Stimulated activated CD8-positive, alpha-beta memory T cell treated with anti-CD3 and anti-CD28 coated beads, Interleukin-2, amount 100 ng/mL, for 1 hour (primary cell): ENCODE measurements around the gene GBX2.

Experiments used
- DNase-seq, 2 donors: peaks; one replicate each; pipeline ENCODE4 v3.0.0-alpha.2; 2020; ENCODE audit warnings: low read depth in 2 of 2

Gene GBX2

DNA sequence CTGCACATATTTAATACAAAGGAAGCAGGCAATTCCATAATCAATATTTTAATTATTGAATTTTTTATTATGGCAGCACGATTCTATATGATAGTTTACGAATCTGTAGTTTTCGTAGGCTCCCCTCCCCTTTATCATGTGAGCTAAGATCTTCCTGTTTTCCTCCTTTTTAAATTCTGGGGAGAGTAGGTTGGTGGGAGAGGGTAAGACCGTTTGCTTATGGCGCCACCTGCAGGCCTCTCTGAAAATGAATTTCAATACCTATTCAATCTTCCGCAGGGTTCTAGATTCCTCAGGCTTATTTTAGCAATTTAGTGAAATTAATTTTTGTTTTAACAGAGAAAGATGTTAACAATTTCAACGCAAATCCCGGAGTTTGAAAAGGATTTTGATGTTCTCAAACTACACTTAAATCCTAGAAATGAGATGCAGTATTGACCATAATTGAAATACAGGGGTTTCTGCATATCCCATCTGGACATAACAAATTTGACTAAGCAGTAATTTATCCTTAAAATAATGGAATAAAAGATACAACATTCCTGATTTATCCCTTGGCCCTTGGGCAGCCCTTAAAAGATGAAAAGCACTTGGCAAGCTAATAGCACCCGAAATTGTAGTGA is 12.8 kb upstream of the GBX2 start:
- no peak for DNase-seq

DNA sequence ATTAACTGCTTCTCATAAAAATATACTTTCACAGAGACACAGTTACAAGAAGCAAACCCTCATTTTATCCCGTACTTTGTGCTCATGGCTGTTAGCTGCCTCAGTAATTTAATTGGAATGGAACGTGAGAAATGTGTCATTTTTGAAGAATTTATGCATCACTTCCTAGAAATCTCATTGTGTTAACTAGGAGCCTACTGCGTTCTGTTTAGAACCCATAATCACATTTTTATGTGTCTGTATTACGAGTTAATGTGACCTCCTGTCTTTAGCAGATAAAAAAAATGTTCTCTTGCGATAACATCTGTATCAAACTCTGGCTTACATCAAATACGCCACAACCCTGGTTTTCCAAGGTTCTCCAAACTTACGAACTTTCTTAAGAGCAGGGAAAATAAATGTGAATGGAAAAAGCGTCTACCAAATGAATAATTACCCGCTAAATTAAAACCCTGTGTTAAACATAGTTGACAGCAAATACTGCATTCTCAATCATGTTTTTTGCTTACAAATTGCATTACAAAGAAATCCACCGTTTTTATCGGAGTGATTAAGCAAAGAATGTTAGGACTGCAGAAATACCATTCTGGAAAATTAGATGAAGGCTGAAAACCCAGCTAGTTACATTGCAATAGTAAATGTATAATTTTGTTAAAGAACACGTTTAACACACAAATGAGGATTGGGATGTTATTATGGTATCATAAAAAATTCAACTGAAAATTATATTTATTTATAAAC is 12.1 kb upstream of the GBX2 start:
- no peak for DNase-seq

DNA sequence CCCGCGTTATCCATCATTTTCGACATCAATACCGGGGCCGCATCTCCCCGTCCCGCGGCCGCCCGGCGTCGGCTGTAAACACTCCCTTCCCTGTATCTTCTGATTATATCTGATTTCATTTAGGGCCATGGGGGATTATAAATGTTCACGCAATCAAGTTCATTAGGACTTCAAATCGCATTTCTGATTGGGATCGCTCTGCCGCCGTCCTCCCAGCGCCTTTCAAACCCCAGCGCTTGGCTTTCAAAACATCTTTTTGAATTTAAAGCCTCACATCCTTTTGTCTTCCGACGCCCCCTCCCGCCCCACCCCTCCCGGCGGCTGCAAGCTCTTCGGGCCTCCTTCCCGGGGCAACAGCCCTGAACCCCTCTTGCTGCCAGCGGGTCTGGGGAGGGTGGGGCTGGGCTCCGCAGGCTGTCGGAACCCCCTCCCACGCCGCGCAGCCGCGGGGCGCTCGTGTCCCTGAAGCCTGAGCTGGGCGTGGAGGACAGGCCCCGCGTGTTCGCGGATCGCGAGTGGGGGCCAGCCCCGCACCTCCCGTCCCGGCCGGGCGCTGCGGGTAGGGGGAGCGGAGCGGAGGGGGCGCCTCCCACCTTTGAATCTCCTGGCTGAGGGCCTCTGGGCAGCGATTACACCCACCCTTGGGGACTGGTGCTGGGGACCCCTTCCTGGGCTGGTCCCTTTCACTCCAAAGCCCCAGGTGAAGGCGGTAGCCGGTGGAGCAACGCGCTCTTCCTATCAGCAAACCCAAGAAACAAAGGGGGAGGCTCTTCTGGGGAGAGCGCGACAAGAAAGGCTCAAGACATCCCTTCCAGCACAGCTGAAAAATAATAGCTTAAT is 11.3 kb upstream of the GBX2 start:
- DNase-seq: no peak

DNA sequence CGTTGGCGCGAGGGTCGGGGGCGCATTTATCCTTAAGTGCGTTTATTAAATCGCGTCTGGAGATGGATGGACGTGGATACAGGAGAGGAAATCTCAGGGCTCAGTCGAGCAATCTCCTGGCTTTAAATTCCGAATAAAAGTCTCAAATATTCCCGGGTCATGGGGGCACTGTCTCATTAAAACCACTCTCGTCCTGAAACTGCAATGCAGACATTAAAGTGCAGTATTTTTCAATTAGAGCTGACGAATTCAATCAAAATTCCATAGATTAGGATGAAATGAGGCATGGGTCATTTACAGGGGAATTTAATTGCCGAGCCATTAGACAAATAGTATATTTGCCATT is 10.7 kb upstream of the GBX2 start:
- no peak for DNase-seq

DNA sequence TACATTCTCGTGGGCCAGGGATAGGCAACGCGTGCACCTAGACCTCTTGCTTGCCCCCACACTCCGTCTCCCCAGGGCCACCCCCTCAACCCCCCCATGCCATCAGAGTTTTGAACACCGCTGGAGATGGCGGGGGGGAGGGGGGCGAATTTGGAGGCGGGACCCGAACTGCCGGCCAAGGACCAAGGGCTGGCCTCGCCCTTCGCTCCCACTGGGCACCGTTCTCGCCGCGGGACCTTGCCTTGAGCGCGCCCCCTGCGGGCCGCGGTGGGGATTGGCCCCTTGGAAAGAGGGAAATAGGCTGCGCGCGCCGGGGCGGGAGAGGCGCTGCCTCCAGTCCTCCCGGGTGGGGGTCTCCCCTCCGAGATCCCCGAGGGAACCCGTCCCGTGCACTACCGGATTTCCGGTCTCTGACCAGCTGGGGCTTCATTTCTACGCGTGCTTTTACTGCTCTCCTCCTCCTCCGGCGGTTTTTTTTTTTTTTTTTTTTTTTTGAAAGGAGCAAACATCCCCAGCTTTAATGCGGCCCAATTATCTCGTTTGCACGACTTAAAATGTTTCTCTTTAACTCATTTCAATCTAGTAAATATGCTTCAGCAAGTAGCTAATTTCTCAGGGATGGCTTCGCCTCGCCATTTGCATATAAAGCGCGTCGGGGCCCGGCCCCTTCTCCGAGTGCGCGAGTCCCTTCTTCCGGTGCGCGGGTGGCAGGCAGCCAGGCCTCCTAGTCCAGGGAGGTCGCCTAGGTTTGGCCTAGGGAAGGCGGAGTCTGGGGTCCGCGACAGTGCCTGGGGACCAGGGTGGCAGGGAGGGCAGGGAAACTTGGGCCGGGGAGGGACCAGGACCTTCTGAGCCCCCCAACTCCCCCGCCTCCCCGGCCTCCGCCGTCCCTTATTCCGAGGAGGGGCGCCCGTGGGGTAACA is 10.0 kb upstream of the GBX2 start:
- DNase-seq: no peak

DNA sequence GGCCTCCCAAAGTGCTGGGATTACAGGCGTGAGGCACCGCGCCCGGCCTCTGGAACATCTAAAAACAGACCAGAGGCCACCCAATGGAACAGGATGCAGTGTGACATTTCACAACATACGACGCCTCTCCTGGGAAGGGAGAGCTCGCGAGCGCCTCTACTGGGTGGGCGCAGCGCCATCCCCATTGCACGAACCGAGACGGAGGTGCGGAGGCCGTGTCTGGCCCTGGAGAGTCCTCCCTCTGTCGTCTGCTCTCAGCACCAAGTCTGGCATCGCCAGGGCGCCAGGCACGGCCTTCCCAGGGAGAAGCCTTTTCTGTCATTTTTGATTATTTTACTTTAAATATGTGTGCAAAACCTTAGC is 9.4 kb upstream of the GBX2 start:
- DNase-seq: no peak

DNA sequence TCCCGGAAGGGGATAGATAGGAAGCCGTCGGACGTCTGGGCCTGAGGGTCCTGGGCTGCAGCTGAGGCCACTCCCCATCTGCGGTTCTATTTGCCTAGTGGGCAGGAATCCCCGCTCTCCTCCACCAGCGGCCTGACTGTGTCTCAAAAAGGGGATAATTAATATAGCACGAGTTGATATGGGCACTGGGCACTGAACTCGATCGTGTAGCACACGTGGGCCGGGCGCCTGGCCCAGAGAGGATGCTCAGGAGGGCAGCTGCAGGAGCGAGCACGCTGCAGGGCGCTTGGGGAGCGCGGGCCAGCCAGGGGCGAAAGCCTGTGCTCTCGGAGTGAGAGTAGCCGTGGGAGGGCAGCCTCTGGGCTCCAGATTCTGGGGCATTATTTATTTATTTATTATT is 8.8 kb upstream of the GBX2 start:
- no peak for DNase-seq

DNA sequence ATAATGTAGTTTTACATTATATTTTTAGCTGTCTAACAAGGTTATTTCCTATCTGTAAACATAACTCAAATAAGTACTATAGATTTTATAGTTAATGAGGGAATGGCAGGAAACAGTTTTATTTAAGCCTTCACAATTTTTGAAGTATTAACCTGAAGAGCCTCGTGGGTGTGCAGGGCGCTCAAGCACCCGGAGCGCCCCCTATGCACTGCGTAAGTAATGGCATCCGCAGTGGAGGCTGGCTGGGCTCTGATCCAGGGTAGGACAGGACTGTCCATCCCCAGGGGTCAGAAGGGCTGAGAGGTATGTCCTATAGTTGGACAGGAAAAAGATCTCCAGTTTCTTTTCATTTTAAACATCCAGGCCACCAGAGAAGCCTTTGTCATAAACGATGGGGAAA is 8.2 kb upstream of the GBX2 start:
- DNase-seq: no peak

DNA sequence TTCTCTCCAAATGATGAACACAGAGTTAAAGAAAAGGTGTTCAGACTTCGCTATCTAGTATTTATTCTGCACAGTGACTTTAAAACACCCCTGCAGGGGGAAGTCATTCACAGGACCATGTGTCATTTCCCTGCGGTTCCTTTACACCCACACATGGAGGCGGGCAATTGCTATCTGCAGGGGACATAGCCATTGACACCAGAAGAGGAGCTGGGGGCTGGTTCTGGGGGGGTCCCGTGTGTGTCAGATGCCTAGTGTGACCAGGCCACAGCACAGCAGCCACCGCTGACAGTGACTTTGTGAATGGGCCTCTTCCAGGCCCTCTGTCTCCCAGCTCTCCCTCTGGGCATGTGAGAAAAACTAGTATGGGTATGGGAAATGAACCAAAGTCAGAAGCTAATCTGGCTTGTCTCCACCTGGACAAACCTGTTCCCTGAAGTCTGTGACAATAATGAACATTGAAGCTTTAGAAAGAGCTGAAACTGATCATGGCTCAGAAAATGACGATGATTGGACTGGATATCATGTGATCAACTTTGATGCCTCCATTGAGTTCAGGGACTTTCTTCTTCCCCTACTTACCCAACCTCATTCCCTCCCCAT is 7.5 kb upstream of the GBX2 start:
- DNase-seq: no peak

DNA sequence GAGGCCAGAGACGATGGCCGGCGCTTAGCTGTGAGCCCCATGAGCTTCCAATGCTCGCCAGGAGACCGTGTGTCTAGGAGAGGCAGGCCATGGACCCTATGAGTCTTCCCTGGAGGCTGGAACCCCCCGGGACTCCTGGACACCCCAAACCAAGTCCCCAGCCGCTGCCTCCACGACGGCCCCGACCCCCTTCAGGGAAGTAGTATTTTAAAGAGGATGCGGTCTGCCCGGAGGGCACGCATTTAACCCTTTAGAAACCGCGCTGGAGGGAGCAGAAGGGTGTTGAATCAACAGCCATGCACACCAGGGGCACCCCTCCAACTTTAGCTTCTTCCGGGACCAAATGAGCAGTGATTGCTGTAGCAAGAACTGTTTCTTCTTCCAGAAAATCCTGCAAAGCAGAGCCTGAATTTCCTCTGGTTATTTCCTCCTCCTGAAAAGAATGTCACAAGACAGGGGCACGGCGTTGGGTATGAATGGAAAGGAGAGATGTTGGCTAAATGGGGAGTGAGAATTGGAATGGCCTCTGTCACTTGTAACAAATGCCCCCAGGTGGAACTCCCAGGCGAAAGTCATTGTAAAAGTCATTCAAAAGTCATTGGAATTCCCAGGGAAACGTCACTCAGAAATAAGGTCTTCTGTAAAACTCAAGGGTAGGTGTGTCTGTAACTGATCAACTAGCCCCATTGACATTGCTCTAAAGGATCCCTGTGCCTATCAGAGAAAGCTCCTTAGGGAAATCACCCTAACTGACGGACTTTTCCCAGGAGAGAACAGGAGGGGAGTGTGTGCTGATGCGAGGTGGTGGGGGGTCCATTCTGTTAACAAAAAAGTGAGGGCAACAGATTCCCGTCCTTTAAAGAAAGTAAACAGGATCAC is 5.8 kb upstream of the GBX2 start:
- no peak for DNase-seq

DNA sequence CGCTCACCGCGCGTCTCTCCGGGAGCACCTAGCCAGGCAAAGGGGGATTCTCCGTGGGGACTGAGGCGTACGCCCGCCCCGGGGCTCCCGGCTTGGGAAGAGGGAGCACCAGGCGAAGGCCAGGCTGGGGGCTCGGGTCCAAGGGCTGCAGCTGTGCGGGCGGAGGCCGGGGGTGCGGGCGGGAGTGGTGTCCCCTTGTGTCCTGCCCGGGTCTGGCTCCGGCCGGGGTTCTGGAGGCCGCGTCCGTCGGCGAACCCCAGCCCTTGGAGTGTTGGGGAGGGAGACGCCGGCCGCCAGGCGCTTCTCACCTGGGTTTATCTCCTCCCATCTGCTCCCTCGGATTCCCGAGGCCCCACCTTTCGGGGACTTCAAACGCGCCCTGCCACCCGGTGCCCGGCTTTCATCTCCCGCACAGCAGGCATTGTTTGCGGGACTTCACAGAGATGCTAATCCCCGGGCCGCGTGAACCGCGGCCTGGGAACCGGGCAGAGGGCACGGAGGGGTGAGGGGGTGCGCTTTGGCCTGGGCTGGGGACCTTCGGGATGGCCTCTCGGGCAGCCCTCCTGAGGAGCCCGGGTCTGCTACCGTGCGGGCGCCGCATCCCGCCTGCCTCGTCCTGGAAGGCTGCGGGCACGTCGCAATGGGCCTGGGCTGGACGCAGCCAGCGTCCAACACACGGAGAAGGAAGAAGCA is 5.0 kb upstream of the GBX2 start:
- no peak for DNase-seq

DNA sequence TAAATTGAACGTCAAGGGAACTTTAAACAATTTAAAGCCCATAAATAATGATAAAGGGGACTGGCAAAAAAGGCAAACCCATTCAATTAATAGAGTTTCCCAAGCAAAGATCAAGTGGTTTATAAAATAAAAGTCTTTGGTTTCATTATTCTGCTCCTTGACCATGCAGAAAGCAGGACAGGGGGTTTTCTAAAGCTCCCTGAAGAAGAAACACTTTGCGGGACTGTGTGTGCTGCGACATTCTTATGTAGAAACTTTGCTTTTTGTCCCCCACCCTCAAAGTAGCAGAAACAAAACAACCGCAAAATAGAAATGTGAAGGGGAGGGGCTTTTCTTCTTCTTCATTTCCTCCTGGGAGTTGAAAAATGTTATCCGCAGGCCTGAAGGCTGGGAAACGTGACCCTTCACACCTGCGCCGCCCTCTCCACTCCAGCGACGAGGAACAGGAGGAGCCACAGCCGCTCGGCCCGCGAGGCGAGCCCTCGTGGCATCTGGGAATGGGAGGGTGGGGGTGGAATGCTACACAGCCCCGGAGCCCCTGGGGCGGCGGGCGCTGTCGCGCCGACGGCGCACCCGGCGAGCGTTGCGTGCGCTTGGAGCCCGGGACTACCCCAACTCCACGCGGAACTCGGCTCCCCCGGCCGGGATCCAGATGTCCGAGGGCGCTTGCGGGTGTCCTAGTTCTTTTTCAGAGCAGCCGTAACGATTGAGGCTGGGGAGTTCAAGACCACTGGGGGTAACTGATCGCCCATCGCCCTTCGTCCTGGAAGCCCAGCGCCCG is 4.3 kb upstream of the GBX2 start:
- no peak for DNase-seq

DNA sequence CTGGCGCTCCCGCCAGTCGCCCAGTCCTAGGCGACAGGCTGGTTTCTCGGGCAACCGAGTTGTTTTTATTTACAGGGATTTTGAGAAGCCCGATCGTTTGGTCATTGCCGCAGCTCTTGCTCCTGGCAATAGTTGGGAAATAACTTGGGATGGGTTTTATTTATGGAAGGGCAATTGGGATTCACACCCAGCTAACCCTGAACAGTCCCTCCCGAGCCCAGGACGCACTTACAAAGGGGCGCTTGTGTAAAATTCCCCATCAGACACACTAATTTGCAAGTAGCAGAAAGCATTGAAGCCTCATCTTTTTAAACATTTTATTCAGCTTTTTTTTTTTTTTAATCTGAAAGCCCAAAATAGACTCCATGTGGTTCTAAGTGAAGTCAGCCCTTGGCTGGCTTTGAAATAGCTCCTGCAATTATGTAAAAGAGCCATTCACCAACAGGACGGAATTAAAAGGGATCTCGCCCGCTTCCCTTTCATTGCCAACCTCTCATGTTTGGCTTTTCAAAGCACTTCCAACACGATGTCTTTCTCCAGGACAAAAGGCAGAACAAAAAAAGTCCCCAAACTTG is 3.6 kb upstream of the GBX2 start:
- DNase-seq: no peak

DNA sequence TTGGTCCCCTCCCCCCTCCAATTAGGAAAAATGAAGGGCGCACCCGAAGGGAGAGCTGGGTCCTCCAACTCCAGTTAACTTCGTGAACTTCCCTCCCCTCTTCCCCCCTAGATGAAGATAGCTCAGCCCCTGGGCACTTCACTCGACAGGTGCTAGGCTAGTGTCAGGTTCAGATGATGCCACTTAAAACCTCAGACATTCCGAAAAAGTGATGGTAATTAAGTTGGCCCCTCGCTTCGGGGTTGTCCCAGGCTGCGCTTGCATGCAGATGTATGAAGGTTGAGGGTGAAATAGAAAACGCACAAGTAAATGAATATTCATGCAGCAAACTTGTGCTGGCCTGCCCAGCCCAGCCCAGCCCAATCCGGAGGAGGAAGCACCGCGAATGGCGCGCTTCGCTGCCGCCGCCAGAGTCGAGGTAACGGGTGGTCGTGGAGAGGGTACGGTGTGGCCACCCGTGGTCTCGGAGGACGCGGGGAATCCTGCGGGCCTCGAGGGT is 3.0 kb upstream of the GBX2 start:
- DNase-seq: no peak

DNA sequence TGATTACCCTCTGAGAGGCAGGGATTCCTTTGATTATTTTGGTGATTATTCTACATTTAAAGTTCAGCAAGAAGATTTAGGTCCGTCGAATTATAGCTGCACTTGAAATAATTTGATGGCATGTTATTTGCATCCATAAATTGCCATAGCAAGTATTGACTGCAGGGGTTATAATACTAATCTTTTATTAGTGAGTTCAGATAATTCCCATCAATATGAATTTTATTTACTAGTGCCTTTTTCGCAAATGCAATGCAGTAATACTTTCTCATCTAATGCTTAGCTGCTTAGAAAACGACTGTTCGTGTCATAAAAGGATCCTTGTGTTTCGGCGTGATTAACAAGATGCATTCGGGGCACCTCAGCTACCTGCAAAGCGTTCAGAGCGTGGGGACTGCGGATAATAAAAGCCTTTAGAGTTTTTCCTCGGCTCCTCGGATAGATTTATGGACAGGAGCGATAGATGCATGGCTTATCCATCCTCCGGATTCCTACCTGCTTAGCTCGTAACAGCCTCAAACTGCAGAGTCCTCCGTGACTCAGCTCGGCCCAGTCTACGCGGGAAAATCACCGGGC is 2.5 kb upstream of the GBX2 start:
- DNase-seq: no peak

DNA sequence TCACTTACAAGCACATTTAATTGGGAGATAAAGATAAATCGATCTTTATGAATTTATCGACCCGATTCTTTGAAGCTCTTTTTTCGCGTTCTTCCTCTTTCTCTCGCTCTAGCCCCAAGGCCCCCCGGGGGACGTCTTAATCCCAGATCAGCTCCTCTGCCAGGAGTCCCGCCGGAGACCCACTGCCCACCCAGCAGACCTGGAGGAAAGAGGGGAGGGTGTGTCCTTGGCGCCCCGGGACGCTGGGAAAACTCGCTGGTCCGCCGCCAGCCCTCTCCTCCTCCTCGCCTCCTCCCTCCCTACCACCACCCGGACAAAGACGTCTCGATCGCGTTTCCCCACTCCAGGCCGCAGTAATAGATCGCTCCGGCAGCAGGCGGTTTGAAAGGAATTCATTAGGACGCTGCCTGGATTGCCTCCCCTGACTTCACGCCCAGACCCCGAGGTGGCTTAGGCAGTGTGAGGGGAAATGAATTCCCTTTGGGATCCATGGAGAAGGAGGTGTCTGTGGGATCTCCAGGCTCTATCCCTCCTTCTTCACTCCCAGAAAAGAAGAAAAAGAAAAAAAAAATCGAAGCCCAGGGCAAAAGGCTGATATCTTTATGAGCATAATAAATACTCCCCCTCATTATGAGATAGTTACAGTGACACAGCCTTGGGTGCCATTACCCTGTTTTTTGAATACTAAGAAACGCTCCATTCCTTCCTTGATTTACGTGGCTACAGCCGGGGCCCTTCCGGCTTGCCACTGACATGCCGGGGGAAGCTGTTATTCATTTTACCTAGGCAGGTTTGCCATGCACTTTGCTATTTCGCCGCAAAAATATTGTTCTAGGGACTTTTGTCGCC is 1.8 kb upstream of the GBX2 start:
- no peak for DNase-seq

DNA sequence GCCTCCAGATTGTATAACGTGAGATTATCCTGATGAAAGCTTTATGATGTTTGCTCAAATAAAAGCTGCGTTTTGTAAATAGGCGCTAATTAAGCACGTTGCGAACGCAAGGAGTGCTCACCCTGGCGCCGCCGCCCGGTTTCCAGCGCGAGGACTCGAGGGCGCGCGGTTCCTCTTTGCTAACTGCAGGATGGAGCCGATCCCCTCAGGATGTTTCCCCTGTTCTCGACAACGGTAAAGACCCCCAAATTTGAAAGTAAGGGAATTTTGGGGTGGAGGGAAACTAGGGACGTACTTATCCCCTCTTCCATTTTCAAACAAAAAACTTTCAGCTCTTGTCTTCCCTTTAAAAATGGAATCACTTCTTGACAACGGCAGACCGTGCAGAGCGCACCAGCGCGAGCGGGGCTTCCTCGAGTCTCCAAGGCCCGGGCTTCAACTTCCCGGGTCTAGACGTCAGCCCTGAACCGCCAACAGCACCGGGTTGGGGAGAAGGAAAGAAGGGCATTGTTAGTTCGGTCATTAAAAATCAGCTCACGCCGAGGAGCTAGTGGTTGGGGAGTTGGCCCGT is 1.1 kb upstream of the GBX2 start:
- no peak for DNase-seq
